Muscle layer of colon (tissue), 2 donors: ENCODE data around the gene ALDH3B1.
"Not testable (repeated sequence)": the region's sequence is repeated elsewhere in the genome, so short reads cannot be mapped to it uniquely, and the experiment has no call there.

Experiments
- H3K27ac ChIP-seq: one replicate; pipeline ENCODE4 v1.7.0; 2013; ENCODE audit warnings: low read depth, mild to moderate bottlenecking, low read length, moderate library complexity
- H3K27me3 ChIP-seq, 2 donors: one replicate each; pipeline ENCODE4 v1.7.0; 2013; ENCODE audit warnings: low read length in 2 of 2, mild to moderate bottlenecking in 2 of 2; ENCODE audit not compliant: insufficient read depth in 2 of 2, control insufficient read depth in 1 of 2
- H3K36me3 ChIP-seq: one replicate; pipeline ENCODE4 v1.7.0; 2013; ENCODE audit warnings: mild to moderate bottlenecking, low read length; ENCODE audit not compliant: insufficient read depth
- H3K4me1 ChIP-seq: one replicate; pipeline ENCODE4 v1.7.0; 2013; ENCODE audit warnings: mild to moderate bottlenecking, low read length; ENCODE audit not compliant: insufficient read depth
- H3K4me3 ChIP-seq, 2 donors: one replicate each; pipeline ENCODE4 v1.7.0; 2013; ENCODE audit warnings: low read length in 2 of 2, low read depth in 1 of 2, mild to moderate bottlenecking in 1 of 2, moderate library complexity in 1 of 2
- H3K9ac ChIP-seq: one replicate; pipeline ENCODE4 v1.7.0; 2013; ENCODE audit warnings: low read length
- H3K9me3 ChIP-seq: one replicate; pipeline ENCODE4 v1.7.0; 2013; ENCODE audit warnings: mild to moderate bottlenecking, low read length
- donor health status: abdominal sarcoma.
- donor health status: Adenocarcinoma of cecum.

The ALDH3B1 gene

GRCh38 chr11:67990546-67991346, 19.4 kb upstream of the ALDH3B1 start:
- not testable (repeated sequence) for H3K27ac ChIP-seq, H3K4me3 ChIP-seq, H3K27me3 ChIP-seq, H3K36me3 ChIP-seq, H3K4me1 ChIP-seq, H3K9ac ChIP-seq, H3K9me3 ChIP-seq

GRCh38 chr11:67991347-67992121, 18.6 kb upstream of the ALDH3B1 start:
- not testable (repeated sequence) for H3K27ac ChIP-seq, H3K9ac ChIP-seq, H3K4me1 ChIP-seq, H3K4me3 ChIP-seq, H3K9me3 ChIP-seq, H3K36me3 ChIP-seq, H3K27me3 ChIP-seq

GRCh38 chr11:67993821-67994220, 16.3 kb upstream of the ALDH3B1 start:
- H3K9me3 ChIP-seq, H3K4me1 ChIP-seq, H3K36me3 ChIP-seq, H3K4me3 ChIP-seq, H3K9ac ChIP-seq, H3K27ac ChIP-seq, H3K27me3 ChIP-seq: not testable (repeated sequence)

GRCh38 chr11:67994387-67994786, 15.7 kb upstream of the ALDH3B1 start:
- H3K27me3 ChIP-seq, H3K9me3 ChIP-seq, H3K36me3 ChIP-seq, H3K27ac ChIP-seq, H3K9ac ChIP-seq, H3K4me3 ChIP-seq, H3K4me1 ChIP-seq: not testable (repeated sequence)

- not testable (repeated sequence) for H3K9me3 ChIP-seq, H3K4me3 ChIP-seq, H3K36me3 ChIP-seq, H3K27me3 ChIP-seq, H3K27ac ChIP-seq, H3K9ac ChIP-seq, H3K4me1 ChIP-seq
These were observed 15.0 kb upstream of the ALDH3B1 start for GRCh38 chr11:67995129-67995528.

GRCh38 chr11:67995579-67995978, 14.5 kb upstream of the ALDH3B1 start:
- not testable (repeated sequence) for H3K9ac ChIP-seq, H3K4me3 ChIP-seq, H3K9me3 ChIP-seq, H3K4me1 ChIP-seq, H3K27me3 ChIP-seq, H3K27ac ChIP-seq, H3K36me3 ChIP-seq

GRCh38 chr11:67996051-67996450, 14.1 kb upstream of the ALDH3B1 start:
- Histone ChIP-seq H3K27me3 (no peaks in the 10 kb centered on the region), H3K27ac (no peak overlapping the region), H3K9ac (no peak overlapping the region), H3K36me3 (no peaks in the 10 kb centered on the region), H3K4me1 (no peaks in the 10 kb centered on the region), H3K9me3 (no peaks in the 10 kb centered on the region), H3K4me3 (no peak overlapping the region)

GRCh38 chr11:67996622-67997474, 13.3 kb upstream of the ALDH3B1 start:
- Histone ChIP-seq H3K9ac (no peak overlapping the region), H3K27ac (no peak overlapping the region), H3K4me1 (no peaks in the 10 kb centered on the region), H3K9me3 (no peaks in the 10 kb centered on the region), H3K27me3 (no peaks in the 10 kb centered on the region), H3K4me3 (no peak overlapping the region), H3K36me3 (no peaks in the 10 kb centered on the region)

- no peak overlapping the region for H3K27ac ChIP-seq
- H3K27me3 ChIP-seq = no peaks in the 10 kb centered on the region
- H3K9me3 ChIP-seq = no peaks in the 10 kb centered on the region
- no peaks in the 10 kb centered on the region for H3K4me1 ChIP-seq
- no peak overlapping the region for H3K4me3 ChIP-seq
- H3K9ac ChIP-seq = no peak overlapping the region
- H3K36me3 ChIP-seq = no peaks in the 10 kb centered on the region
These were observed 12.6 kb upstream of the ALDH3B1 start for GRCh38 chr11:67997475-67997921.

GRCh38 chr11:67998150-67999045, 11.7 kb upstream of the ALDH3B1 start:
- Histone ChIP-seq H3K9me3 (no peaks in the 10 kb centered on the region), H3K27ac (no peak overlapping the region), H3K27me3 (no peaks in the 10 kb centered on the region), H3K4me1 (no peaks in the 10 kb centered on the region), H3K36me3 (no peaks in the 10 kb centered on the region), H3K4me3 (no peak overlapping the region), H3K9ac (no peak overlapping the region)
